SU-DHL-6 (cell line): Measurements from ENCODE around the gene THBD.

ENCODE experiments used
- H2AFZ ChIP-seq: fragments of 200-600 bp; sonication (generic); 2 replicates; pipeline ENCODE4 v1.6.1; 2014; ENCODE audit warnings: low read depth, mild to moderate bottlenecking, moderate library complexity, mixed read lengths, antibody characterized with exemption, low read length; ENCODE audit not compliant: severe bottlenecking
- H3F3A ChIP-seq: fragments of 200-600 bp; shearing (Covaris generic); 2 replicates; pipeline ENCODE4 v1.6.0; 2016; ENCODE audit warnings: antibody characterized with exemption, mild to moderate bottlenecking; ENCODE audit not compliant: insufficient read depth
- H3K27ac ChIP-seq: fragments of 200-600 bp; sonication (generic); 2 replicates; pipeline ENCODE4 v1.5.1; 2016; ENCODE audit warnings: low read depth, mild to moderate bottlenecking, low read length, moderate library complexity, mixed read lengths
- H3K27me3 ChIP-seq: fragments of 200-600 bp; sonication (generic), shearing (Covaris generic); 2 replicates; pipeline ENCODE4 v1.6.0; 2014; ENCODE audit warnings: mild to moderate bottlenecking, low read length
- H3K36me3 ChIP-seq: fragments of 200-600 bp; sonication (generic); 2 replicates; pipeline ENCODE4 v1.6.1; 2014; ENCODE audit warnings: mild to moderate bottlenecking, low read length, mixed read lengths
- H3K4me2 ChIP-seq: fragments of 300-600, 200-600 bp; shearing (Covaris generic), sonication (generic); 2 replicates; pipeline ENCODE4 v1.6.0; 2014; ENCODE audit warnings: low read length, low read depth, mild to moderate bottlenecking; ENCODE audit not compliant: poor library complexity, severe bottlenecking
- H3K4me3 ChIP-seq: fragments of 200-600 bp; sonication (generic); 2 replicates; pipeline ENCODE4 v1.5.1; 2014; ENCODE audit warnings: antibody characterized with exemption, low read length, mild to moderate bottlenecking, mixed read lengths; ENCODE audit not compliant: insufficient read depth, poor library complexity, severe bottlenecking
- H3K79me2 ChIP-seq: fragments of 200-600 bp; sonication (generic); 2 replicates; pipeline ENCODE4 v1.6.1; 2014; ENCODE audit warnings: mild to moderate bottlenecking, low read length, moderate library complexity; ENCODE audit not compliant: insufficient read depth
- H3K9ac ChIP-seq: fragments of 200-600 bp; sonication (generic); 2 replicates; pipeline ENCODE4 v1.7.0; 2014; ENCODE audit warnings: mild to moderate bottlenecking, low read length
- H3K9me2 ChIP-seq: fragments of 200-600 bp; sonication (generic); replicated peaks from 2 replicates; pipeline ENCODE4 v1.6.1; 2014; ENCODE audit warnings: low read length; ENCODE audit not compliant: insufficient read depth
- H3K9me3 ChIP-seq: fragments of 200-600 bp; sonication (generic); 2 replicates; pipeline ENCODE4 v1.6.1; 2014; ENCODE audit warnings: low read length, mixed read lengths; ENCODE audit not compliant: insufficient read depth
- H4K20me1 ChIP-seq: fragments of 200-600 bp; sonication (generic); 2 replicates; pipeline ENCODE4 v1.6.1; 2014; ENCODE audit warnings: low read depth, mild to moderate bottlenecking, antibody characterized with exemption, low read length, moderate library complexity, mixed read lengths
- EZH2phosphoT487 ChIP-seq: fragments of 200-600 bp; sonication (generic), shearing (Covaris generic); conservative IDR thresholded peaks from 2 replicates; pipeline ENCODE4 v1.6.1; 2018; ENCODE audit warnings: mild to moderate bottlenecking, antibody characterized with exemption, low read length, moderate library complexity, mixed read lengths
- TF ChIP-seq, protein P1 (sequence below): fragments of 200-600 bp; sonication (generic); IDR thresholded peaks from one replicate; pipeline ENCODE4 v1.5.1; 2017; ENCODE audit warnings: antibody characterized with exemption, mild to moderate bottlenecking, low read length, moderate library complexity; ENCODE audit not compliant: insufficient read depth, poor library complexity, severe bottlenecking

Gene THBD

DNA sequence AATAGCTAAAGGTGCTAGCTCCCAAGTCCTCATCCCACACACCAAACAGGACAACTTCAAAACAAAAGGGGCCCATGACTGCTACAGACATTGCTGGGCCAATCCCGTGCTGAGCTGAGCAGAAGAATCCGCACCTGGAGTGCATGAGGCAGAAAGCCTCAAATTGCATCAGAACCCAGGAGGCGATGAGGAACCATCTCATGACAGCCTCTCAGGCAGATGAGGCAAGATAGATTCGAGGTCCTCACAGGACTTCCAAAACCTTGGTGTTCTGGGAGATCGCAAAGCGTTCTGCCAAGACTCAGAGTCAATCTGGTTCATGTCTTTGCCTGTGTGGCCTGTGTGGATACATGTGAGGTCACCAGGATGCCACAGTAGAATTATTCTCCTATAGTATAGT lies 47.2 kb downstream of the THBD start:
- no peaks in the 10 kb centered on the region for H3K27me3 ChIP-seq
- no peak overlapping the region for H2AFZ ChIP-seq
- H3K27ac ChIP-seq: no peak overlapping the region
- no peaks in the 10 kb centered on the region for H3K36me3 ChIP-seq
- H3K9me3 ChIP-seq: no peaks in the 10 kb centered on the region
- H3K9me2 ChIP-seq: no peaks in the 10 kb centered on the region
- H3F3A ChIP-seq: no peaks in the 10 kb centered on the region
- no peak overlapping the region for H3K9ac ChIP-seq
- H3K79me2 ChIP-seq: no peaks in the 10 kb centered on the region
- H4K20me1 ChIP-seq: no peaks in the 10 kb centered on the region
- TF ChIP-seq EZH2phosphoT487: no peak
- TF ChIP-seq, protein P1, sequence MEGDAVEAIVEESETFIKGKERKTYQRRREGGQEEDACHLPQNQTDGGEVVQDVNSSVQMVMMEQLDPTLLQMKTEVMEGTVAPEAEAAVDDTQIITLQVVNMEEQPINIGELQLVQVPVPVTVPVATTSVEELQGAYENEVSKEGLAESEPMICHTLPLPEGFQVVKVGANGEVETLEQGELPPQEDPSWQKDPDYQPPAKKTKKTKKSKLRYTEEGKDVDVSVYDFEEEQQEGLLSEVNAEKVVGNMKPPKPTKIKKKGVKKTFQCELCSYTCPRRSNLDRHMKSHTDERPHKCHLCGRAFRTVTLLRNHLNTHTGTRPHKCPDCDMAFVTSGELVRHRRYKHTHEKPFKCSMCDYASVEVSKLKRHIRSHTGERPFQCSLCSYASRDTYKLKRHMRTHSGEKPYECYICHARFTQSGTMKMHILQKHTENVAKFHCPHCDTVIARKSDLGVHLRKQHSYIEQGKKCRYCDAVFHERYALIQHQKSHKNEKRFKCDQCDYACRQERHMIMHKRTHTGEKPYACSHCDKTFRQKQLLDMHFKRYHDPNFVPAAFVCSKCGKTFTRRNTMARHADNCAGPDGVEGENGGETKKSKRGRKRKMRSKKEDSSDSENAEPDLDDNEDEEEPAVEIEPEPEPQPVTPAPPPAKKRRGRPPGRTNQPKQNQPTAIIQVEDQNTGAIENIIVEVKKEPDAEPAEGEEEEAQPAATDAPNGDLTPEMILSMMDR: no peak
- no peak overlapping the region for H3K4me3 ChIP-seq
- H3K4me2 ChIP-seq: no peak overlapping the region

DNA sequence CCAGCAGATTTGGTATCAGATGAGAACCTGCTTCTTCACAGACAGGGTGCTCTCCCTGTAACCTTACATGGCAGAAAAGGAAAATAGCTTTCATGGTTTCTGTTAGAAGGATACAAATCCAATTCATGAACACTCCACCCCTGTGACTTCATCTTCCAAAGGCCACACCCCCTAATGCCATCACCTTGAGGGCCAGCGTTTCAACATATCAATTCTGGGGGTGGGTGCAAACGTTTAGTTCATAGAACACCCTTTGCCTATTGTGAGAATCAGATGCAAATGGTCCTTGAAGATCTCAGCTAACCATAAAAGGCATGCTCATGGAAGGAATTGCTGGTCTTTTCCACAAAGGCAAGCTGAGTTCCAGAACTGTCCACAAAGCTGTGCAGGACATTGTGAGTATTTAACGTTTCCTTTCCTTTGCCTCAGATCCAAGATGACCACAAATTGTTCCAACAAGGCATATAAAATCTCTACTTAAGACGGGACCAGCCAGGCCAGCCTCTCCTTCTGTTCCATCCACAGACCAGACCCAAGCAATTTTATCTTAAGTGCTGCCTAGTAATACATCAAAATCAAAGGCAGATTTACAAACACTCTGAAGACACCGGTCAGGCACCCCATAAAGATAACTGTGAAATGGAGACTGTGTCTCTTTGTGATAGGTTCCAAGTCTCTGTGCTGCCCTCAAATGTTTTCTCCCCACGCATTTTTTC lies 49.1 kb downstream of the THBD start:
- TF ChIP-seq, protein P1: no peak
- no peak for TF ChIP-seq EZH2phosphoT487
- Histone ChIP-seq H2AFZ (no peak overlapping the region), H3K9me2 (no peaks in the 10 kb centered on the region), H4K20me1 (no peaks in the 10 kb centered on the region), H3K27me3 (no peaks in the 10 kb centered on the region), H3K9me3 (no peaks in the 10 kb centered on the region), H3K4me3 (no peak overlapping the region), H3K79me2 (no peaks in the 10 kb centered on the region), H3K36me3 (no peaks in the 10 kb centered on the region), H3K9ac (no peak overlapping the region), H3K27ac (no peak overlapping the region), H3K4me2 (no peak overlapping the region), H3F3A (no peaks in the 10 kb centered on the region)

DNA sequence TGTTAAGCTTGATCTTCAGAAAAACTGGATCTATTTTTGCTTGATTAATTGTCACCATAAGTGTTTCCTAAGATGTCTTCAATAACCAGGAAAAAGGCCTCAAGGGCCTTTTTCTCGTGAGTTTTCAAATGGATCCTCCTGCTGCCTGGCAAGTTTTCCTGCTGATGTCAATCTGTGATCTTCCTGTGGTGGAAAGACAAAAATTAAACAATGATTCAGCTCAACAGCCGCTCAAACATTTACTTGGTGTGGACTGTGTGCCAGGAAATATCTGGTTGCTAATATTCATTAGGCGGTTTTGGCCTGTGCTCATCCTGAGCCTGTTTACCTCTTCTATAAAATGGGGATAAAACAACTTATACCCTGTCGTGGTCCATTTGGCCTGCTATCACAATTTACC lies 49.7 kb downstream of the THBD start:
- H3K4me2 ChIP-seq: no peak overlapping the region
- H3K9me3 ChIP-seq: peaks cover 5% of the 10 kb centered on the region; the same call in 1 of the 2 replicates
- no peaks in the 10 kb centered on the region for H3K27me3 ChIP-seq
- TF ChIP-seq EZH2phosphoT487: no peak
- TF ChIP-seq, protein P1: no peak
- H3K9ac ChIP-seq: no peak overlapping the region
- H3K9me2 ChIP-seq: no peaks in the 10 kb centered on the region
- H3F3A ChIP-seq: no peaks in the 10 kb centered on the region
- H3K79me2 ChIP-seq: no peaks in the 10 kb centered on the region
- H4K20me1 ChIP-seq: no peaks in the 10 kb centered on the region
- H3K27ac ChIP-seq: no peak overlapping the region
- H2AFZ ChIP-seq: no peak overlapping the region
- no peak overlapping the region for H3K4me3 ChIP-seq
- H3K36me3 ChIP-seq: no peaks in the 10 kb centered on the region
